ENCODE results near the gene SIPA1L3.

Gene SIPA1L3

GRCh38 chr19:38111898-38112297, 204.9 kb downstream of the SIPA1L3 start:
- no peak for TF ChIP-seq CTCF (conservative IDR thresholded peaks at IDR 0.05; ENCODE audit: control insufficient read depth, insufficient read depth, low read depth, low read length)
- DNase-seq (ENCODE audit: low read depth) = no peak
- no peak overlapping the region for H3K4me3 ChIP-seq (ENCODE audit: control insufficient read depth, low read depth, low read length)

- DNase-seq (ENCODE audit: low read depth) = no peak
- no peak for TF ChIP-seq CTCF (conservative IDR thresholded peaks at IDR 0.05; ENCODE audit: control insufficient read depth, insufficient read depth, low read depth, low read length)
- H3K4me3 ChIP-seq (ENCODE audit: control insufficient read depth, low read depth, low read length) = no peak overlapping the region
Measured at GRCh38 chr19:38114651-38115050, 207.6 kb downstream of the SIPA1L3 start.

GRCh38 chr19:38115271-38115802, 208.3 kb downstream of the SIPA1L3 start:
- no peak for DNase-seq (ENCODE audit: low read depth)
- TF ChIP-seq CTCF (conservative IDR thresholded peaks at IDR 0.05; ENCODE audit: control insufficient read depth, insufficient read depth, low read depth, low read length) = no peak
- H3K4me3 ChIP-seq (ENCODE audit: control insufficient read depth, low read depth, low read length) = no peak overlapping the region

- TF ChIP-seq CTCF (conservative IDR thresholded peaks at IDR 0.05; ENCODE audit: control insufficient read depth, insufficient read depth, low read depth, low read length) = no peak
- DNase-seq (ENCODE audit: low read depth) = no peak
- H3K4me3 ChIP-seq (ENCODE audit: control insufficient read depth, low read depth, low read length) = no peak overlapping the region
Measured at GRCh38 chr19:38118176-38118575, 211.2 kb downstream of the SIPA1L3 start.

GRCh38 chr19:38120471-38121025, 213.5 kb downstream of the SIPA1L3 start:
- H3K4me3 ChIP-seq (ENCODE audit: control insufficient read depth, low read depth, low read length) = no peak overlapping the region
- no peak for TF ChIP-seq CTCF (conservative IDR thresholded peaks at IDR 0.05; ENCODE audit: control insufficient read depth, insufficient read depth, low read depth, low read length)
- no peak for DNase-seq (ENCODE audit: low read depth)

DNA sequence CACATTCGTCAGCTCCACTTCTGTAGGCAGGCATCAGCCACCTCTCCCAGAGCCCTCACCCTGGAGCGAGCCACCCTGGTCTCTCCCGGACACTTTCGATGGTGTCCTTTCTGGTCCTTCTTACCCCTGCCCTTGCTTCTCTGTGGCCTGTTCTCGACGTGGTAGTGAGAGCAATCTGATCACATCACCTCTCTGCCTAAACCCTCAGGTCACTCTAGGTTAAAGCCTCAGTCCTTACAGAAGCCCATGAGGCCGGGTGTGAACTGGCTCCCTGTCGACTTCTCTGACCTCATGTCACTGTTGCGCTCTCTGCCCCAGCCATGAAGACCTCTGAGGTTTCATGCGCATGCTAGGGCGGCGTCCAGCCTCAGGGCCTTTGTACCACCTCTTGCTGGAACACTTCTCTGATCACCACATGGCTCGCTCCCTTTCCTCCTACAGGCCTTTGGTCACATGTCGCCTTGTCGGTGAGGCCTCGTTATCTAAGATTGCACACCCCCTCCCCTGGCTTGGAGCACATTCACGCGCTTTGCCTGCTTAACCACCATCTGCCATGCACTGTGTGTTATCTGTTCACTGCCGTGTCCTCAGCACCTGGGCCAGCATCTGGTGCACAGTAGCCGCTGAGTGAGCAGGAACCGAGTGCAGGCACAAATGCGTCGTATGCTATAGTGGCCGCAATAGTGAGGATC, 215.5 kb downstream of the SIPA1L3 start:
- H3K4me3 ChIP-seq (ENCODE audit: control insufficient read depth, low read depth, low read length) = no peak overlapping the region
- TF ChIP-seq CTCF (conservative IDR thresholded peaks at IDR 0.05; ENCODE audit: control insufficient read depth, insufficient read depth, low read depth, low read length) = no peak
- DNase-seq (ENCODE audit: low read depth) = no peak

All from fibroblast of mammary gland (primary cell).